ENCODE measurements around the gene COL25A1.

COL25A1 gene

GRCh38 chr4:108763986-108764385 lies 538.5 kb downstream of the COL25A1 start:
- TF ChIP-seq CTCF (IDR thresholded peaks at IDR 0.05; ENCODE audit: low read depth, low read length), result no peak
- no peak for DNase-seq (ENCODE audit: extremely low read depth, low read depth)

- DNase-seq (ENCODE audit: extremely low read depth, low read depth), result no peak
- no peak for TF ChIP-seq CTCF (IDR thresholded peaks at IDR 0.05; ENCODE audit: low read depth, low read length)
Measured at GRCh38 chr4:108763226-108763593, 539.2 kb downstream of the COL25A1 start.

- no peak for TF ChIP-seq CTCF (IDR thresholded peaks at IDR 0.05; ENCODE audit: low read depth, low read length)
- DNase-seq (ENCODE audit: extremely low read depth, low read depth), result no peak
Measured at GRCh38 chr4:108762559-108763225, 539.8 kb downstream of the COL25A1 start, which contains the start of gene ETNPPL. TSS of gene ETNPPL (minus strand) at chr4:108763053. CDS start at chr4:108762898, 155 bp downstream.
